SK-N-MC (cell line): ENCODE measurements around the gene SHC3.

Experiments used
- EZH2 ChIP-seq: fragments of 200-600 bp; sonication (generic); IDR thresholded peaks from one replicate; pipeline ENCODE4 v1.6.1; 2017; ENCODE audit warnings: antibody characterized with exemption
- POLR2AphosphoS5 ChIP-seq: IDR thresholded peaks from 2 replicates; pipeline ENCODE4 v1.6.1; 2012; ENCODE audit warnings: mild to moderate bottlenecking, low read depth, low read length, borderline replicate concordance

DNA sequence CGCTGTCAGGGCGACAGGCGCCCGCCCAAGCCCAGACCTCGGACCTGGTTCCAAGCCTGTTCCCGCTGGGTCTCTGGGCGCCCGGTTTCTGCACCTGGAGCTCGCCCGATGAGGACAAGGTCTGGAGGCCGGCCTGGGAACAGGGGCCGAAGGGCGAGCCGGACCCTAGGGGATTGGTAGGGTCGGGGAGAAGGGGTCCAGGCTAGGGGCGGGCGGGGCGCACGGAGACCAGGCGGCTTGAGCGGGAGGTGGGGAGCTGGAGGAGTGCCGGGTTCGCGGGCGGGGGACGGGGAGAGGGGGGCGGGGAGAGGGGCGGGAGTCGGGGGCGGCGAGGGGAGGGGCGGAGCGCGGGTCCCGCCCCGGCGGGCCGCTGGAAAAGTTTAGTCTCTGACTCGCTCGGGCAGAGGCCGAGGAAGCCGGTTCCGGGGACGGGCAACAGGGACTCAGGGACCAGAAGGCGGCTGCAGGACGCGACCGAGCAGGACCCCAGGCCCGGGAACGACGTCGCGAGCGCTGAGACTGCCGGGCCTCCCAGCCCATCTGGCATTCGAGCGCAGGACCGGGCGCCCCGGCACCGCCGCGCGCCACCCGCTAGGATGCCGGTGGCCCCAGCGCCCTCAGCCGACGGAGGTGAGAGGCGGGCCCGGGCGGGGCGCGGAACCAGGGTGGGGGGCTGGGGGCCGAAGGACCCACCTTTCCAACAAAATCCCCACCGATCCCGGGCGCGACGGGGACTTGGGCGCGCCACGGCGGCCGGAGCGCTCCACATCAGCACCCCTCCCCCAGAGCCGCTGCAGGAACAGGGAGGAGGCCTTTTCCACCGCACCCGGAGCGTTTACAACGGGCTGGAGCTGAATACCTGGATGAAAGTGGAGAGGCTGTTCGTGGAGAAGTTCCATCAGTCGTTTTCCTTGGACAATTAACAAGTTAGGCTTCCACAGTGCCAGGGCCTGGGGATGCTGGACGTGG lies 187.3 kb downstream of the SHC3 start, which contains the start of gene S1PR3:
- TF ChIP-seq POLR2AphosphoS5 (no peak), EZH2 (no peak)
